Osteocyte (in vitro differentiated cells): ENCODE data around the gene EBI3. TPM values are rescaled to one million over a fixed set of nuclear protein-coding genes. Genes with fewer than 3 reads are reported as not detected.
A peak's percentile ranks its signal among the peaks of the same experiment; 100 is the strongest.

Experiments
- DNase-seq: peaks from one replicate; pipeline ENCODE4 v3.0.0; 2021; ENCODE audit warnings: mixed read lengths; ENCODE audit not compliant: unreplicated experiment; ENCODE audit errors: extremely low spot score
- H3K27ac Mint-ChIP-seq: one replicate; pipeline ENCODE4 v1.8.0; 2021; ENCODE audit warnings: mild to moderate bottlenecking, mixed read lengths; ENCODE audit not compliant: unreplicated experiment
- H3K27me3 Mint-ChIP-seq: one replicate; pipeline ENCODE4 v1.8.0; 2021; ENCODE audit warnings: mixed read lengths; ENCODE audit not compliant: unreplicated experiment
- H3K36me3 Mint-ChIP-seq: one replicate; pipeline ENCODE4 v1.8.0; 2021; ENCODE audit warnings: mixed read lengths; ENCODE audit not compliant: unreplicated experiment
- H3K4me1 Mint-ChIP-seq: one replicate; pipeline ENCODE4 v1.8.0; 2021; ENCODE audit warnings: mixed read lengths; ENCODE audit not compliant: unreplicated experiment
- H3K4me3 Mint-ChIP-seq: one replicate; pipeline ENCODE4 v1.8.0; 2021; ENCODE audit warnings: mild to moderate bottlenecking, moderate library complexity, mixed read lengths; ENCODE audit not compliant: unreplicated experiment
- H3K9me3 Mint-ChIP-seq: one replicate; pipeline ENCODE4 v1.8.0; 2021; ENCODE audit warnings: mixed read lengths; ENCODE audit not compliant: unreplicated experiment
- CTCF ChIP-seq: fragments of 200-600 bp; sonication (generic); IDR thresholded peaks from 2 replicates; pipeline ENCODE4 v1.5.0; 2021; ENCODE audit warnings: antibody characterized with exemption, mild to moderate bottlenecking, moderate library complexity
- total RNA-seq: library from RNA; stranded (reverse); gene quantifications from 2 replicates; pipeline ENCODE4 v1.2.1, GENCODE V29; 2021

EBI3 gene
- total RNA-seq, 1 donor from 2014 or later = 1.6 TPM

- TF ChIP-seq CTCF = no peak
- Mint-ChIP-seq H3K27me3 (peaks cover 4% of the 10 kb centered on the region), H3K4me3 (no peak overlapping the region), H3K27ac (no peak overlapping the region), H3K36me3 (peaks cover under 1% of the 10 kb centered on the region), H3K4me1 (peaks cover 21% of the 10 kb centered on the region), H3K9me3 (no peaks in the 10 kb centered on the region)
- no peak for DNase-seq
These were observed 44.5 kb upstream of the EBI3 start for GRCh38 chr19:4184718-4185352.

- no peak for DNase-seq
- Mint-ChIP-seq H3K4me1 (peaks cover 21% of the 10 kb centered on the region), H3K9me3 (no peaks in the 10 kb centered on the region), H3K36me3 (no peaks in the 10 kb centered on the region), H3K4me3 (no peak overlapping the region), H3K27ac (no peak overlapping the region), H3K27me3 (peaks cover 4% of the 10 kb centered on the region)
- TF ChIP-seq CTCF = no peak
These were observed 43.8 kb upstream of the EBI3 start for GRCh38 chr19:4185413-4186086.

- Mint-ChIP-seq H3K27me3 (peaks cover 4% of the 10 kb centered on the region), H3K36me3 (no peaks in the 10 kb centered on the region), H3K4me3 (no peak overlapping the region), H3K27ac (no peak overlapping the region), H3K9me3 (no peaks in the 10 kb centered on the region), H3K4me1 (peaks cover 17% of the 10 kb centered on the region)
- peak; percentile 83 for TF ChIP-seq CTCF
- DNase-seq = peak; percentile 92
These were observed 43.0 kb upstream of the EBI3 start for GRCh38 chr19:4186087-4186993.

GRCh38 chr19:4187313-4188122 is 41.8 kb upstream of the EBI3 start:
- H3K27ac Mint-ChIP-seq = no peak overlapping the region
- H3K36me3 Mint-ChIP-seq = no peaks in the 10 kb centered on the region
- peaks cover 4% of the 10 kb centered on the region for H3K27me3 Mint-ChIP-seq
- peaks cover 10% of the 10 kb centered on the region for H3K4me1 Mint-ChIP-seq
- no peak overlapping the region for H3K4me3 Mint-ChIP-seq
- no peak for TF ChIP-seq CTCF
- DNase-seq = no peak
- no peaks in the 10 kb centered on the region for H3K9me3 Mint-ChIP-seq
